ENCODE measurements around the gene RSBN1L. TPM values are rescaled to one million over a fixed set of nuclear protein-coding genes. Genes with fewer than 3 reads are reported as not detected.

The RSBN1L gene
- polyA plus RNA-seq, 1 donor = 17.2 TPM

DNA sequence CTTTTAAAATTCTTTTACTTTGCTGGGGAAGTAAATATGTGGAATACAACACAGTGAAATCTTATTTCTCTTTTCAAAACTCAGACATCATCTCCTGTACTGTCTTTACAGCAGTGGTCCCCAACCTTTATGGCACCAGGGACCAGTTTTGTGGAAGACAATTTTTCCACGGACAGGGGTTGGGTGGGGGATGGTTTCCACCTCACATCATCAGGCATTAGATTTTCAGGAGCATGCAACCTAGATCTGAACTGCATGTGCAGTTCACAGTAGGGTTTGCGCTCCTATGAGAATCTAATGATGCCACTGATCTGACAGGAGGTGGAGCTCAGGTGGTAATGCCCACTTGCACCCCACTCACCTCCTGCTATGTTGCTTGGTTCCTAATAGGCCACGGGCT lies 89.8 kb downstream of the RSBN1L start:
- DNase-seq = no peak
- Histone ChIP-seq H3K27me3 (ENCODE audit: control insufficient read depth, insufficient read depth, low read length) (no peaks in the 10 kb centered on the region), H3K9me3 (ENCODE audit: control insufficient read depth, low read depth, low read length) (no peaks in the 10 kb centered on the region), H3K4me1 (ENCODE audit: control insufficient read depth, insufficient read depth, low read length) (peaks cover 2% of the 10 kb centered on the region), H3K27ac (ENCODE audit: low read length) (no peak overlapping the region), H3K4me3 (ENCODE audit: low read length) (no peak overlapping the region), H3K36me3 (ENCODE audit: control insufficient read depth, insufficient read depth, low read length) (no peaks in the 10 kb centered on the region)
- no CpG with 5 or more reads among the region's 3 CpGs for WGBS (ENCODE audit: insufficient coverage, low lambda C conversion rate)

GRCh38 chr7:77786741-77787140 lies 90.5 kb downstream of the RSBN1L start:
- no peak overlapping the region for H3K27ac ChIP-seq (ENCODE audit: low read length)
- no peaks in the 10 kb centered on the region for H3K9me3 ChIP-seq (ENCODE audit: control insufficient read depth, low read depth, low read length)
- no peaks in the 10 kb centered on the region for H3K36me3 ChIP-seq (ENCODE audit: control insufficient read depth, insufficient read depth, low read length)
- DNase-seq = no peak
- peaks cover 2% of the 10 kb centered on the region for H3K4me1 ChIP-seq (ENCODE audit: control insufficient read depth, insufficient read depth, low read length)
- no peaks in the 10 kb centered on the region for H3K27me3 ChIP-seq (ENCODE audit: control insufficient read depth, insufficient read depth, low read length)
- H3K4me3 ChIP-seq (ENCODE audit: low read length) = no peak overlapping the region

DNA sequence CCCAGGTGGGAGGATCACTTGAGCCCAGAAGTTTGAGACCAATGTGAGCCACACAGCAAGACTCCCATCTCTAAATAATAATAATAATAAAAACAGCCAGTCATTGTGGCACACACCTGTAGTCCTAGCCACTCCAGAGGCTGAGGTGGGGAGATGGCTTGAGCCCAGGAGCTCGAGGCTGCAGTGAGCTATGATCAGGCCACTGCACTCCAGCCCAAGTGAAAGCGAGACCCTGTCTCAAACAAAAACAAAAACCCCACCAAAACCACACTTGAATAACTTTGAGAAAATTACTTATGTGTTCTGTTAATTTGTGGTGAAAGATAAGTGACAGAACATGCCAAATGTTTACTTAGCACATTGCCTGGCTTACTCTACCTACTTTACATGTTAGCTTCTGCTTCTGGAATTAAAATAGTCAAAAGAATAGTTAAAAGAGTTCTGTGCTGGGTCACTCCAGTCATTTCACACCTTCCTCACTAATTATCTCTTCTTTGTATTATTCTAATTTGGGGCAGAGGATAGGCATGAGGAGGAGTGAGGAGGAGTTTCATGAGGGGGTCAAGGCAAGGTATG lies 92.2 kb downstream of the RSBN1L start:
- Histone ChIP-seq H3K27ac (ENCODE audit: low read length) (no peak overlapping the region), H3K27me3 (ENCODE audit: control insufficient read depth, insufficient read depth, low read length) (no peaks in the 10 kb centered on the region), H3K4me1 (ENCODE audit: control insufficient read depth, insufficient read depth, low read length) (no peaks in the 10 kb centered on the region), H3K9me3 (ENCODE audit: control insufficient read depth, low read depth, low read length) (no peaks in the 10 kb centered on the region), H3K4me3 (ENCODE audit: low read length) (no peak overlapping the region), H3K36me3 (ENCODE audit: control insufficient read depth, insufficient read depth, low read length) (no peaks in the 10 kb centered on the region)
- WGBS (ENCODE audit: insufficient coverage, low lambda C conversion rate) = no CpG with 5 or more reads among the region's 2 CpGs
- no peak for DNase-seq

DNA sequence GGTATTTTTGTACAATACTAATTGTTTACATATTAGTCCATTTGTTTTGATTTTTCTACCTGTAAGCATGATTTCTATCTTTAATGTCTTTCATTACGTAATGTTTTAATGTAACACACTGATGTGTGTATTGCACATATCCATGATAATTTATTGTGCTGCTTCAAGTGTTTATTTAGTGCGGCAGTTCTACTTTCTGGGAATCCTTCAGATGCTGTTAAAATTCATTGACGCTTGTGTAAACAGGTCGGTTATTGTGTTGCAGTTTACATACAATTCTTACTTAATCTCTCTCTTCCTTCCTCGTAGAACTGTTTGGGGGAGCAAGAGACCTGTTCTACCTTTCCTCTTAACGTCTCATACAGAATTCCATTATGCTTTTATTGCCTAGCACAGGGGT lies 95.1 kb downstream of the RSBN1L start:
- no peak for DNase-seq
- H3K27me3 ChIP-seq (ENCODE audit: control insufficient read depth, insufficient read depth, low read length) = no peaks in the 10 kb centered on the region
- no peaks in the 10 kb centered on the region for H3K4me1 ChIP-seq (ENCODE audit: control insufficient read depth, insufficient read depth, low read length)
- peaks cover 6% of the 10 kb centered on the region for H3K36me3 ChIP-seq (ENCODE audit: control insufficient read depth, insufficient read depth, low read length)
- no peak overlapping the region for H3K27ac ChIP-seq (ENCODE audit: low read length)
- H3K9me3 ChIP-seq (ENCODE audit: control insufficient read depth, low read depth, low read length) = no peaks in the 10 kb centered on the region
- H3K4me3 ChIP-seq (ENCODE audit: low read length) = no peak overlapping the region
- 48% methylated on average over 3 of the region's 6 CpGs for WGBS (ENCODE audit: insufficient coverage, low lambda C conversion rate)

- Histone ChIP-seq H3K27ac (ENCODE audit: low read length) (no peak overlapping the region), H3K9me3 (ENCODE audit: control insufficient read depth, low read depth, low read length) (no peaks in the 10 kb centered on the region), H3K4me1 (ENCODE audit: control insufficient read depth, insufficient read depth, low read length) (no peaks in the 10 kb centered on the region), H3K27me3 (ENCODE audit: control insufficient read depth, insufficient read depth, low read length) (no peaks in the 10 kb centered on the region), H3K36me3 (ENCODE audit: control insufficient read depth, insufficient read depth, low read length) (peaks cover 6% of the 10 kb centered on the region), H3K4me3 (ENCODE audit: low read length) (no peak overlapping the region)
- WGBS (ENCODE audit: insufficient coverage, low lambda C conversion rate) = 100% methylated on average over 1 of the region's 2 CpGs
- no peak for DNase-seq
These were observed 95.7 kb downstream of the RSBN1L start for GRCh38 chr7:77791956-77792355.

- H3K4me1 ChIP-seq (ENCODE audit: control insufficient read depth, insufficient read depth, low read length) = no peaks in the 10 kb centered on the region
- no peaks in the 10 kb centered on the region for H3K27me3 ChIP-seq (ENCODE audit: control insufficient read depth, insufficient read depth, low read length)
- no peak for DNase-seq
- WGBS (ENCODE audit: insufficient coverage, low lambda C conversion rate) = 80% methylated on average over 2 of the region's 4 CpGs
- H3K9me3 ChIP-seq (ENCODE audit: control insufficient read depth, low read depth, low read length) = no peaks in the 10 kb centered on the region
- H3K27ac ChIP-seq (ENCODE audit: low read length) = no peak overlapping the region
- peaks cover 6% of the 10 kb centered on the region for H3K36me3 ChIP-seq (ENCODE audit: control insufficient read depth, insufficient read depth, low read length)
- H3K4me3 ChIP-seq (ENCODE audit: low read length) = no peak overlapping the region
These were observed 97.7 kb downstream of the RSBN1L start for GRCh38 chr7:77794000-77794399.

DNA sequence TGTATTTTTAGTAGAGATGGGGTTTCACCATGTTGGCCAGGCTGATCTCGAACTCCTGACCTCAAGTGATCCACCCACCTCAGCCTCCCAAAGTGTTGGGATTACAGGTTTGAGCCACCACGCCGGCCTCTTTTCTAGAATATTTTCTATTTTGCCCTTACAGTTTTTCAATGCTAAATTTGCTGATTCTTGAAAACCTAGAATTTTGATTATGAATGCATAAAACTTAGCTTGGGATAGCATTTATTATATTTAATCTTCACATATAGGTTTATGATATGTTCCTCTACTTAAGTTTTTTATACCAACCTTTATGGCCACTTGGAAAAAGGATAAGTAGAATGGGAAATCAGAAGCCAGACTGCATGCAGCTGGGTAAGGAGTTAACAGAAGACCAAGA lies 99.8 kb downstream of the RSBN1L start:
- DNase-seq = no peak
- WGBS (ENCODE audit: insufficient coverage, low lambda C conversion rate) = no CpG with 5 or more reads among the region's 3 CpGs
- no peaks in the 10 kb centered on the region for H3K9me3 ChIP-seq (ENCODE audit: control insufficient read depth, low read depth, low read length)
- H3K27me3 ChIP-seq (ENCODE audit: control insufficient read depth, insufficient read depth, low read length) = no peaks in the 10 kb centered on the region
- H3K4me1 ChIP-seq (ENCODE audit: control insufficient read depth, insufficient read depth, low read length) = peaks cover 6% of the 10 kb centered on the region
- no peak overlapping the region for H3K27ac ChIP-seq (ENCODE audit: low read length)
- peaks cover 6% of the 10 kb centered on the region for H3K36me3 ChIP-seq (ENCODE audit: control insufficient read depth, insufficient read depth, low read length)
- H3K4me3 ChIP-seq (ENCODE audit: low read length) = no peak overlapping the region

- no peak for DNase-seq
- H3K4me1 ChIP-seq (ENCODE audit: control insufficient read depth, insufficient read depth, low read length) = peaks cover 6% of the 10 kb centered on the region
- WGBS (ENCODE audit: insufficient coverage, low lambda C conversion rate) = no CpG with 5 or more reads among the region's 5 CpGs
These were observed 100.7 kb downstream of the RSBN1L start for GRCh38 chr7:77796960-77797359.

GRCh38 chr7:77797734-77798393 lies 101.6 kb downstream of the RSBN1L start:
- Histone ChIP-seq H3K4me3 (ENCODE audit: low read length) (peak overlapping the region; percentile 97), H3K27me3 (ENCODE audit: control insufficient read depth, insufficient read depth, low read length) (no peaks in the 10 kb centered on the region), H3K27ac (ENCODE audit: low read length) (peak overlapping the region; percentile 93), H3K9me3 (ENCODE audit: control insufficient read depth, low read depth, low read length) (no peaks in the 10 kb centered on the region), H3K4me1 (ENCODE audit: control insufficient read depth, insufficient read depth, low read length) (peaks cover 6% of the 10 kb centered on the region), H3K36me3 (ENCODE audit: control insufficient read depth, insufficient read depth, low read length) (peaks cover 6% of the 10 kb centered on the region)
- no CpG with 5 or more reads among the region's 35 CpGs for WGBS (ENCODE audit: insufficient coverage, low lambda C conversion rate)
- DNase-seq = no peak

More at GRCh38 chr7:77796960-77797359, 100.7 kb downstream of the RSBN1L start:
- H3K36me3 ChIP-seq (ENCODE audit: control insufficient read depth, insufficient read depth, low read length) = peaks cover 6% of the 10 kb centered on the region
- H3K4me3 ChIP-seq (ENCODE audit: low read length) = peak overlapping the region; percentile 97
- no peaks in the 10 kb centered on the region for H3K9me3 ChIP-seq (ENCODE audit: control insufficient read depth, low read depth, low read length)
- H3K27ac ChIP-seq (ENCODE audit: low read length) = no peak overlapping the region
- H3K27me3 ChIP-seq (ENCODE audit: control insufficient read depth, insufficient read depth, low read length) = no peaks in the 10 kb centered on the region

DNA sequence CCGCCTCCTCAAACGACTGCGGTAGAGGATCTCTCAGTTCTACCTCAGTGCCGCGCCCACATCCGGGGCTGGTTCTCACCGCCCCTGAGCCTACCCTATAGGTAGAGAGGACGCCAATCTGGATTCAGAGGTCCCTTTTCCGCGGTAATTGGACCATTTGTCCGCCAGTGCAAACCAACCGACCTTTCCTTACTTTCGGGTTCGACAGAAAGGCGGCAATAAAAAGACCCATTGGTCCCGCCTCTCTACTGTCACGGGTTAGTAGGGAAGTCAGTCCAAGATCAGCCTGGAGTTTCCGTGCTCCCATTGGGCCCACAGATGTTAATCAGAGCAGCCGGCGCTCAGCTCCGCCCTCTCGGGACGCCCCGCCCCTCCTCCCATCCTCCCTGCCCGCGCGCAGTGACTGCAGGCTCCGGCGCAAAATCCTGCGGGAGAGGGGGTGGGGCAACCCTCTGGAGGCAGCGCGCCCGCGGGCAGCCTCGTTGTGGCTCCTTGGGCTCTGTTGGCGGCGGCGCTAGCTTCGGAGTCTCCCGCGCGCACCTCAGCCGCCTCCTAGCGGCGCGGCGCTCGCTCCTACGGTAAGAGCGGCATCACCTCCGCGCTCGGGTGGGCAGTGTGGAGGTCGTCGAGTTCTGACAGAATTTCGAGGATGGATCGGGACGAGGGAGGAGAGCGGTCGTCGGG lies 102.3 kb downstream of the RSBN1L start, which contains the start of the genes PHTF2 and TMEM60:
TSS of gene PHTF2 (plus strand) at position 380 of the 684 bp plus-strand sequence.
TSS of gene TMEM60 (minus strand) at position 41 of the 684 bp plus-strand sequence. CDS start 4,061 bp downstream, outside the sequence.
- no peaks in the 10 kb centered on the region for H3K27me3 ChIP-seq (ENCODE audit: control insufficient read depth, insufficient read depth, low read length)
- WGBS (ENCODE audit: insufficient coverage, low lambda C conversion rate) = no CpG with 5 or more reads among the region's 61 CpGs
- peak within 1 kb of the TSS; percentile 93 for H3K27ac ChIP-seq (ENCODE audit: low read length)
- H3K4me1 ChIP-seq (ENCODE audit: control insufficient read depth, insufficient read depth, low read length) = peaks cover 6% of the 10 kb centered on the region
- peak; percentile 99 to 100 for DNase-seq
- H3K9me3 ChIP-seq (ENCODE audit: control insufficient read depth, low read depth, low read length) = no peaks in the 10 kb centered on the region
- H3K4me3 ChIP-seq (ENCODE audit: low read length) = peak within 1 kb of the TSS; percentile 97
- H3K36me3 ChIP-seq (ENCODE audit: control insufficient read depth, insufficient read depth, low read length) = peaks cover 6% of the 10 kb centered on the region

Data from large intestine (tissue), 3 donors.